ENCODE data around the gene BSDC1. TPM values are rescaled to one million over a fixed set of nuclear protein-coding genes. Genes with fewer than 3 reads are reported as not detected.
A peak's percentile ranks its signal among the peaks of the same experiment; 100 is the strongest.

BSDC1 gene
- total and polyA plus RNA-seq, 2 of the 13 experiments (the other 11 are each of a cell fraction or from before 2014, with no cell fraction given), result 40.3 to 64.2 TPM

DNA sequence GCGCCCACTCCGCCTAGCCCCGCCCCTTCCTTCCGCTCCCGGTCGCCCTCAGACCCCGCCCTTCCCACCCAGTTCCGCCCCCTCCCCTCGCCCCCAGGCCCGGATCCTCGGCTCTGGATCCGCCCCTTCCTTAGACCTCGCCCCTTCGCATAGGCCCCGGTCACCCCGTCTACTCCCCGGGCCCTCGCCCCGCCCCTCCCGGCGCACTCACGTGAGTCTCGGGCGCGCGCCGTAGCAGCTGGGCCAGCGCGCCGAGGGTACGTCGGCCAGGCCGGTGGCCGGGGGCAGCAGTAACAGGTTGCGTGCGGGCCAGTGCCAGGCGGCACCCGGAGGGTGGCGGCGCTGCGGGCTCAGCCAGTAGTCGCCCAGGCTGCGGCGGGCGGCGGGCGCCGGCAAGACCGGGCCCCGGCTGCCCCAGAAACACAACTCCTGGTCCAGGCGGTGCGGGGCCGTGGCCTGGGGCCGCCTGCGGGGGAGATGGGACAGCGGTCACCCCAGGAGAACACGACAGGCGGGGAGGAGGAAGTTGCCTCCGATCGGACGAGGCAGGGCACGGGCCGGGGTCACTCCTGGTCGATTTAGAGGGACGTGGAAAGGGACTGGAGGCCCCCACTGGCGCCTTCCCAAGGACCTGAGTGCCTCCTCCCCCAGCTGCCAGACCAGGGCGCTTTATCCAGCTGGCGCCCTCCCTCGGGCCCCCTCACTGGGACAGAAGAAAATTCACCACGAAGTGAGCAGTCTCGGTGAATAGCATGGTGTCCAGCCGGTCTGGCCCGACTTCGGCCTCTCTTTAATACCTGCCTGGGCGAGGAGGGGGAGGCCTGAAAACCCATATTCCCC is 42.6 kb downstream of the BSDC1 start (continued):
- no peak for TF ChIP-seq USF2 (IDR thresholded peaks at IDR 0.05; ENCODE audit: low read depth, low read length)
- no peak for TF ChIP-seq USF2 (CRISPR knock-in tag; IDR thresholded peaks at IDR 0.05; ENCODE audit: borderline replicate concordance)
- TF ChIP-seq ZNF33B (CRISPR knock-in tag; IDR thresholded peaks at IDR 0.05), result no peak; the same call in 1 of the 2 replicates
- no peak for TF ChIP-seq ZNF10 (CRISPR knock-in tag; IDR thresholded peaks at IDR 0.05; ENCODE audit: borderline replicate concordance, low read depth)
- peak; percentile 84 for TF ChIP-seq ATF7-NPFF (CRISPR knock-in tag; IDR thresholded peaks at IDR 0.05; ENCODE audit: low read depth)
- no peak for TF ChIP-seq WIZ (CRISPR knock-in tag; IDR thresholded peaks at IDR 0.05)
- TF ChIP-seq SNAPC4 (CRISPR knock-in tag; IDR thresholded peaks at IDR 0.05), result no peak; the same call in 1 of the 2 replicates
- no peak; the same call in 1 of the 2 replicates for TF ChIP-seq ETV5 (CRISPR knock-in tag; IDR thresholded peaks at IDR 0.05; ENCODE audit: borderline replicate concordance)
- no peak for TF ChIP-seq JUNB (CRISPR knock-in tag; IDR thresholded peaks at IDR 0.05; ENCODE audit: borderline replicate concordance)
- TF ChIP-seq ZSCAN22 (CRISPR knock-in tag; IDR thresholded peaks at IDR 0.05), result no peak
- 0 out of 2 replicates have a peak, but pooled peaks have one; percentile 14 for TF ChIP-seq THRA (CRISPR knock-in tag; IDR thresholded peaks at IDR 0.05; ENCODE audit: borderline replicate concordance)
- TF ChIP-seq BCL3 (CRISPR knock-in tag; IDR thresholded peaks at IDR 0.05), result peak; percentile 24; the same call in 1 of the 2 replicates
- TF ChIP-seq TIGD3 (CRISPR knock-in tag; IDR thresholded peaks at IDR 0.05; ENCODE audit: borderline replicate concordance), result no peak
- TF ChIP-seq NFIC (IDR thresholded peaks at IDR 0.05; ENCODE audit: low read length), result no peak
- no peak for TF ChIP-seq CENPT (CRISPR knock-in tag; IDR thresholded peaks at IDR 0.05; ENCODE audit: low read depth)
- 0 out of 2 replicates have a peak, but pooled peaks have one; percentile 19 for TF ChIP-seq ZBTB3 (CRISPR knock-in tag; IDR thresholded peaks at IDR 0.05; ENCODE audit: borderline replicate concordance, low read depth)

Data from HepG2 (cell line).